ENCODE data around the gene LKAAEAR1. TPM values are rescaled to one million over a fixed set of nuclear protein-coding genes. Genes with fewer than 3 reads are reported as not detected.

The LKAAEAR1 gene
- total and polyA plus RNA-seq, 2 of the 4 experiments (the other 2 are of a cell fraction) = 0.21 TPM; not detected in 1

DNA sequence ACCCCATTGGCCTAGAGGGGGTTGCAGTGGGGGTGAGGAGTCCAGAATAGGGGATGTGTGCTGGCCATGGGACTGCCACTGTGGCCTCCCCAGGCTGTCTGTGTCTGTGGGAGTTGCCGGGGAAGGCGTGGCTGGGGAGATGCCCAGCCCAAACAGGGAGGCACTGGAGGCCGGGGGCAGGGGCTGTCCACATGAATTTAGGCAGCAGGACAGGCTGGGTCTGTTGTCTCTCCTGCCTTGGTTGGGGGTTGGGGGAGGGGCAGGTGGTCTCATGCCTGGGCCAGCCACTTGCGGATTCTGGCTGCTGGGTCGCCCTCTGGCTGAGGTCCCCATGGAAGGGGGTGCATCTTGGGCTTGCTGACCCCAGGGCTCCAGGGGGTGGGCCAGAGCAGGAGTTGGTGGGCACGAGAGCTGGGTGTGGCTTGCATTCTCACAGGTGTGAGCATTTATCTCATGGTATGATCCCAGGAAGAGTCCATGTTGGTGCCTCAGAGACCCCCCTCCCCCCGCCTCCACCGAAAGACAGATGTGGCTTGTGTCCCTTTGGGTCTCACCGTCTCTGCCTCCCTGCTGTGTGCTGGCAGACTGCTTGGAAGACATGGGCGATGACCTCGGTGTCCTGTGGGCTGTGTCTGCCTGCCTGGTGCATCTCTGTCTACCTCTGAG lies 38.7 kb downstream of the LKAAEAR1 start:
- 38% methylated on average over 5 of the region's 11 CpGs; no CpG with 5 or more reads in 1 of the 2 experiments for WGBS, 2 experiments (ENCODE audit: extremely low coverage in 2 of 2, insufficient read length in 1 of 2)
- H2BK120ac ChIP-seq (ENCODE audit: low read depth, low read length) = no peak overlapping the region
- no peak overlapping the region for H2AK5ac ChIP-seq (ENCODE audit: low read depth, low read length)
- dilution Hi-C loops (cut with HindIII; ENCODE audit: low sequenced_read_pairs, unreplicated experiment) (no loop called here), in situ Hi-C loops (cut with MboI; ENCODE audit: low sequenced_read_pairs) (no loop called here), intact Hi-C loops (cut with micrococcal nuclease) (no loop called here)
- no peak for ATAC-seq (ENCODE audit: low read depth)
- H3K4me1 ChIP-seq (ENCODE audit: control insufficient read depth, insufficient read depth, low read length) = peaks cover 2% of the 10 kb centered on the region; the same call in 1 of the 2 replicates
- no peak overlapping the region for H3K27ac ChIP-seq (ENCODE audit: insufficient read depth, low read length)
- H2BK15ac ChIP-seq (ENCODE audit: low read depth, low read length) = no peak overlapping the region
- H3K79me1 ChIP-seq (ENCODE audit: low read depth in 1 of 2, low read length in 2 of 2) = no peaks in the 10 kb centered on the region
- DNase-seq = no peak
- H3K9me1 ChIP-seq (ENCODE audit: insufficient read depth, low read length) = no peaks in the 10 kb centered on the region
- H2AK9ac ChIP-seq (replicated peaks; ENCODE audit: low read depth, low read length, poor library complexity) = no peak overlapping the region
- H3K4me3 ChIP-seq (ENCODE audit: insufficient read depth, low read depth, low read length) = no peak overlapping the region
- no peak overlapping the region for H2BK5ac ChIP-seq (ENCODE audit: low read depth, low read length, poor library complexity, severe bottlenecking)
- H3K9ac ChIP-seq (ENCODE audit: low read depth, low read length) = no peak overlapping the region
- TF ChIP-seq, protein P1, sequence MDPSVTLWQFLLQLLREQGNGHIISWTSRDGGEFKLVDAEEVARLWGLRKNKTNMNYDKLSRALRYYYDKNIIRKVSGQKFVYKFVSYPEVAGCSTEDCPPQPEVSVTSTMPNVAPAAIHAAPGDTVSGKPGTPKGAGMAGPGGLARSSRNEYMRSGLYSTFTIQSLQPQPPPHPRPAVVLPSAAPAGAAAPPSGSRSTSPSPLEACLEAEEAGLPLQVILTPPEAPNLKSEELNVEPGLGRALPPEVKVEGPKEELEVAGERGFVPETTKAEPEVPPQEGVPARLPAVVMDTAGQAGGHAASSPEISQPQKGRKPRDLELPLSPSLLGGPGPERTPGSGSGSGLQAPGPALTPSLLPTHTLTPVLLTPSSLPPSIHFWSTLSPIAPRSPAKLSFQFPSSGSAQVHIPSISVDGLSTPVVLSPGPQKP (IDR thresholded peaks at IDR 0.05; ENCODE audit: borderline replicate concordance, low read depth, low read length) = no peak
- TF ChIP-seq RCOR1 (IDR thresholded peaks at IDR 0.05; ENCODE audit: insufficient replicate concordance, low read length) (no peak), NFE2L2 (IDR thresholded peaks at IDR 0.05; ENCODE audit: low read depth, low read length) (no peak), MXI1 (IDR thresholded peaks at IDR 0.05; ENCODE audit: borderline replicate concordance, low read depth, low read length) (no peak), CHD1 (IDR thresholded peaks at IDR 0.05; ENCODE audit: low read depth, low read length) (no peak), BHLHE40 (IDR thresholded peaks at IDR 0.05; ENCODE audit: low read depth, low read length) (no peak)
- no peaks in the 10 kb centered on the region for H3K36me3 ChIP-seq (ENCODE audit: control insufficient read depth, insufficient read depth, low read length)
- ChIA-PET POLR2A (ENCODE audit: unreplicated experiment) (no interaction called here), CTCF (no interaction called here)
- no peaks in the 10 kb centered on the region for H3K9me3 ChIP-seq (ENCODE audit: control insufficient read depth, insufficient read depth, low read length)
- no TSS peak for BruUV-seq (replicated peaks)
- H4K20me1 ChIP-seq (ENCODE audit: insufficient read depth, low read length) = no peaks in the 10 kb centered on the region; the same call in 1 of the 2 replicates
- H3K14ac ChIP-seq (replicated peaks; ENCODE audit: low read depth, low read length) = no peak overlapping the region
- no peak overlapping the region for H4K5ac ChIP-seq (ENCODE audit: low read depth, low read length)
- peaks cover 68% of the 10 kb centered on the region for H3K27me3 ChIP-seq (ENCODE audit: control insufficient read depth, insufficient read depth, low read length)
- peak overlapping the region; percentile 14 for H2AFZ ChIP-seq (replicated peaks; ENCODE audit: low read length, poor library complexity)
- no peak overlapping the region for H4K8ac ChIP-seq (ENCODE audit: low read depth in 2 of 2, low read length in 2 of 2)
- H3K23ac ChIP-seq (ENCODE audit: low read depth, low read length) = no peak overlapping the region
- H4K91ac ChIP-seq (ENCODE audit: insufficient read depth, low read depth, low read length) = no peak overlapping the region
- no peak overlapping the region for H3K4ac ChIP-seq (ENCODE audit: low read depth, low read length)
- no peak overlapping the region for H3K4me2 ChIP-seq (ENCODE audit: low read depth, low read length)
- no peak overlapping the region for H2BK20ac ChIP-seq (ENCODE audit: low read depth, low read length)
- H3K18ac ChIP-seq (ENCODE audit: low read depth, low read length) = no peak overlapping the region
- H3K56ac ChIP-seq (ENCODE audit: extremely low read depth, insufficient read depth, low read length) = no peak overlapping the region
